ENCODE data around the gene SPA17.

Gene SPA17

DNA sequence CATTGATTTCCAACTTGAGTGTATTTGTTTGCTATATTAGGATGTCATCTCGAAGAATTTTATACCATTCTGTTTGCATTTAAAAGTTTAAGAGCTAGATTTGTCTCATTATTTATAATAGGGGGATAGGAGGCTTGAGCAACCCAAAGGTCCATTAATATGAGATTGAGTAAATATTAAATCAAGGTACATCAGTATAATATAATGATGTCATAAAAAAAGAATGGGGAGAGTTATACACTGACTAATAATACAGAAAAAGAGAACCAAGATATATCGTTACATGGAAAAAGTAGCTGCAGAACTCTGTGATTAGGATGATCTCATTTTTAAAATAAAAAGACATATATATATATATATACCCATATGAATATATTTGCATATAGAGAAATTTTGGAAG, 19.4 kb downstream of the SPA17 start:
- no peak for DNase-seq (ENCODE audit: low read depth)
- TF ChIP-seq, protein P1, sequence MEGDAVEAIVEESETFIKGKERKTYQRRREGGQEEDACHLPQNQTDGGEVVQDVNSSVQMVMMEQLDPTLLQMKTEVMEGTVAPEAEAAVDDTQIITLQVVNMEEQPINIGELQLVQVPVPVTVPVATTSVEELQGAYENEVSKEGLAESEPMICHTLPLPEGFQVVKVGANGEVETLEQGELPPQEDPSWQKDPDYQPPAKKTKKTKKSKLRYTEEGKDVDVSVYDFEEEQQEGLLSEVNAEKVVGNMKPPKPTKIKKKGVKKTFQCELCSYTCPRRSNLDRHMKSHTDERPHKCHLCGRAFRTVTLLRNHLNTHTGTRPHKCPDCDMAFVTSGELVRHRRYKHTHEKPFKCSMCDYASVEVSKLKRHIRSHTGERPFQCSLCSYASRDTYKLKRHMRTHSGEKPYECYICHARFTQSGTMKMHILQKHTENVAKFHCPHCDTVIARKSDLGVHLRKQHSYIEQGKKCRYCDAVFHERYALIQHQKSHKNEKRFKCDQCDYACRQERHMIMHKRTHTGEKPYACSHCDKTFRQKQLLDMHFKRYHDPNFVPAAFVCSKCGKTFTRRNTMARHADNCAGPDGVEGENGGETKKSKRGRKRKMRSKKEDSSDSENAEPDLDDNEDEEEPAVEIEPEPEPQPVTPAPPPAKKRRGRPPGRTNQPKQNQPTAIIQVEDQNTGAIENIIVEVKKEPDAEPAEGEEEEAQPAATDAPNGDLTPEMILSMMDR (IDR thresholded peaks at IDR 0.05; ENCODE audit: low read depth, low read length) = no peak
- TF ChIP-seq POLR2A (IDR thresholded peaks at IDR 0.05; ENCODE audit: extremely low read depth, insufficient read length) (no peak), MYC (IDR thresholded peaks at IDR 0.05; ENCODE audit: low read depth, low read length) (no peak)
- TF ChIP-seq, protein P2, sequence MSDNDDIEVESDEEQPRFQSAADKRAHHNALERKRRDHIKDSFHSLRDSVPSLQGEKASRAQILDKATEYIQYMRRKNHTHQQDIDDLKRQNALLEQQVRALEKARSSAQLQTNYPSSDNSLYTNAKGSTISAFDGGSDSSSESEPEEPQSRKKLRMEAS (IDR thresholded peaks at IDR 0.05; ENCODE audit: low read depth, low read length) = no peak
- no peak overlapping the region for H3K4me3 ChIP-seq (ENCODE audit: low read depth, low read length)

DNA sequence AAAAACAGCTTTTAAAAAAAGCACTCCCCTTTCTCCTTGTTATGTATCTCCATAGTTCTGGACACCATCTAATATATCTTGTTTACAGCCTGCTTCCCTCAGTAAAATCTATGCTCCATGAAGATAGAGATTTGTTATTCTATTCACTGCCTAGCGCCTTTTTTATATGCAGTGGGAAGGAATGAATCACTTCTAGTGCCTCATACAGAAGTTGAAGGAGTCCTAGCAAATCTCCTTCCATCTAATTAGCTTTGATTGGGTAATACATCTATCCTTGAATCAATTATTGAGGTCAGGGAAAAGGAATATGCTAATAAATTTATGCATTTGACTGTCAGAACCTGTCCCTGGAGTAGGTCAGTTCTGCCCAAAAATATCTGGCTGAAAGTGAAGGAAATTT, 25.8 kb downstream of the SPA17 start:
- no peak overlapping the region for H3K4me3 ChIP-seq (ENCODE audit: low read depth, low read length)
- TF ChIP-seq, protein P1 (IDR thresholded peaks at IDR 0.05; ENCODE audit: low read depth, low read length) = no peak
- TF ChIP-seq, protein P2 (IDR thresholded peaks at IDR 0.05; ENCODE audit: low read depth, low read length) = no peak
- TF ChIP-seq MYC (IDR thresholded peaks at IDR 0.05; ENCODE audit: low read depth, low read length) (no peak), POLR2A (IDR thresholded peaks at IDR 0.05; ENCODE audit: extremely low read depth, insufficient read length) (no peak)

DNA sequence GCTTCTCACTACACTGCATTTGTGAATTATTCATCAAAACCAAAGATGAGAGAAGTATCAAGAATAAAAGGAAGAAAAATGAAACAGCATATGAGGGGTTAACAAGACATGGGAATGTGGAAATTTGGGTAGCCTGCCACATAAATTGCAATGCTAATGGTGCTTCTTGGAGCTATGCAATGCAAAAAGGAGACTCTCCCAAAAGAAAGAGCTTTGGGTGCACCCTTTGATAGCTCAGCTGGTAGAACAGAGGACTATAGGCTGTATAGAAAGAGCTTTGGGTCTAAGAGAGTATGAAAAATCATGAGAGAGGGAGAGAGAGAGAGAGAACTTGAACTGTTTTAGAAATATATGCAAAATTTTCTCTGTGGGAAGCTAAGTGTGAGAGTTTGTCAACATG, 26.3 kb downstream of the SPA17 start:
- DNase-seq (ENCODE audit: low read depth) = no peak
- H3K4me3 ChIP-seq (ENCODE audit: low read depth, low read length) = no peak overlapping the region
- TF ChIP-seq MYC (IDR thresholded peaks at IDR 0.05; ENCODE audit: low read depth, low read length) (no peak), POLR2A (IDR thresholded peaks at IDR 0.05; ENCODE audit: extremely low read depth, insufficient read length) (no peak)
- TF ChIP-seq, protein P2 (IDR thresholded peaks at IDR 0.05; ENCODE audit: low read depth, low read length) = no peak
- TF ChIP-seq, protein P1 (IDR thresholded peaks at IDR 0.05; ENCODE audit: low read depth, low read length) = no peak

More for the DNA sequence above, 25.8 kb downstream of the SPA17 start:
- DNase-seq (ENCODE audit: low read depth) = no peak

DNA sequence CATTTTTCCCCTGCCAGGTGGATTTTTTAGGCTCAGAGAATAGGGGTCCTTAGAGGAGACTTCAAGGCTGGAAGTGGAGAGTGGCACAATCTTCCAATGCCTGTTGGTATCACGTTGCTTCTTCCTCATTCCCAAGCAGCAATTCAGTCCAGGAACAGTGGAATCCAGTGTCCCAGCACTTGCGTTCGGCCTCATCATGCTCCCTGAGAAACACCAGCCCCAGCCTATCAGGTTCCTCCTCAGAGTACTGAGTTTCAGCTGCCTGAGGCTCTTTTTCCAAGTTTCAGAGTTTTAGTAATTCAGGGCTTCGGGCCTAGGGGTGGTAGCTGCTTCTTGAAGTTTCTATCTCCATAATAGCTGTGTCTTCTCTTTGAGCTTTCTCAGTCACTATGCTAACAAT, 34.1 kb downstream of the SPA17 start:
- H3K4me3 ChIP-seq (ENCODE audit: low read depth, low read length) = no peak overlapping the region
- TF ChIP-seq POLR2A (IDR thresholded peaks at IDR 0.05; ENCODE audit: extremely low read depth, insufficient read length) = no peak
- TF ChIP-seq, protein P2 (IDR thresholded peaks at IDR 0.05; ENCODE audit: low read depth, low read length) = no peak
- TF ChIP-seq MYC (IDR thresholded peaks at IDR 0.05; ENCODE audit: low read depth, low read length) = no peak
- TF ChIP-seq, protein P1 (IDR thresholded peaks at IDR 0.05; ENCODE audit: low read depth, low read length) = no peak
- no peak for DNase-seq (ENCODE audit: low read depth)

DNA sequence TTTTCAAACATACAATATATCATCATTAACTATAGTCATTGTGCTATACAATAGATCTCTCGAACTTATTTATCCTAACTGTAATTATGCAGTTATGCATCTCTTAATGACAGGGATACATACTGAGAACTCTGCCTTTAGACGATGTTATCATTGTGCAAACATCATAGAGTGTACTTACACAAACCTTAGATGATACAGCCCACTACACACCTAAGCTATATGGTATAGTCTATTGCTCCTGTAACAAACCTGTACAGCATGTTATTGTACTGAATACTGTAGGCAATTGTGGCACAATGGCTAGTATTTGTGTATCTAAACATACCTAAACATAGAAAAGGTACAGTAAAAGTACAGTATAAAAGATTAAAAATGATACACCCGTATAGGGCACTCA, 38.7 kb downstream of the SPA17 start:
- no peak for DNase-seq (ENCODE audit: low read depth)
- H3K4me3 ChIP-seq (ENCODE audit: low read depth, low read length) = no peak overlapping the region
- TF ChIP-seq, protein P1 (IDR thresholded peaks at IDR 0.05; ENCODE audit: low read depth, low read length) = no peak
- TF ChIP-seq, protein P2 (IDR thresholded peaks at IDR 0.05; ENCODE audit: low read depth, low read length) = no peak
- no peak for TF ChIP-seq POLR2A (IDR thresholded peaks at IDR 0.05; ENCODE audit: extremely low read depth, insufficient read length)
- TF ChIP-seq MYC (IDR thresholded peaks at IDR 0.05; ENCODE audit: low read depth, low read length) = no peak

DNA sequence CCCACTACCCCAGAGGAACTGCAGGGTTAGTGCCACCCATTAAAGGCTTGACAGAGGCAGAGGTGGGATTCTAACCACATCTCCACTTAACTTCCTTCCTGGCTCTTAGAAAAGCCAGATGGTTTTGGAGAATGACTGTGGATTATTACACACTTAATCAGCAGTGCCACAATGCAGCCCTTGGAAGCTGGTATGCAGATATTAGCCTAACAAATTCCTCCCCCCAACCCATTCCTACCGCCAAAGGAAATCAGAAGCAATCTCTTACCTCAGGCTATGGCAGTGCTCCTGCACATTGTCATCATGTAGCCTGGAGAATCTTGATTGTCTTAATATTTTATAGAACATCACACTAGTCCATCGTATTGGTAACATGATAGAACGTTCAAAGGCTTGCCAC, 42.9 kb downstream of the SPA17 start:
- no peak for DNase-seq (ENCODE audit: low read depth)
- no peak overlapping the region for H3K4me3 ChIP-seq (ENCODE audit: low read depth, low read length)
- TF ChIP-seq POLR2A (IDR thresholded peaks at IDR 0.05; ENCODE audit: extremely low read depth, insufficient read length) = no peak
- TF ChIP-seq, protein P1 (IDR thresholded peaks at IDR 0.05; ENCODE audit: low read depth, low read length) = no peak
- no peak for TF ChIP-seq MYC (IDR thresholded peaks at IDR 0.05; ENCODE audit: low read depth, low read length)
- TF ChIP-seq, protein P2 (IDR thresholded peaks at IDR 0.05; ENCODE audit: low read depth, low read length) = no peak
